Astrocyte of the cerebellum (primary cell): ENCODE results near the gene HDAC4.

Experiments used
- DNase-seq: peaks from one replicate; pipeline ENCODE4 v3.0.0-alpha.2; 2011; ENCODE audit warnings: low read depth
- H3K4me3 ChIP-seq: 2 replicates; pipeline ENCODE4 v1.5.1; 2011; ENCODE audit warnings: mild to moderate bottlenecking, low read depth, low read length, moderate library complexity
- in situ Hi-C: cut with HindIII; loops from 2 replicates; pipeline ENCODE4 v1.10.0; 2017; ENCODE audit warnings: low sequenced_read_pairs
- TF ChIP-seq, protein P1 (sequence below): IDR thresholded peaks from 2 replicates; pipeline ENCODE4 v1.5.1; 2012; ENCODE audit warnings: low read length, low read depth, moderate library complexity, mild to moderate bottlenecking; ENCODE audit errors: missing control alignments

Gene HDAC4

DNA sequence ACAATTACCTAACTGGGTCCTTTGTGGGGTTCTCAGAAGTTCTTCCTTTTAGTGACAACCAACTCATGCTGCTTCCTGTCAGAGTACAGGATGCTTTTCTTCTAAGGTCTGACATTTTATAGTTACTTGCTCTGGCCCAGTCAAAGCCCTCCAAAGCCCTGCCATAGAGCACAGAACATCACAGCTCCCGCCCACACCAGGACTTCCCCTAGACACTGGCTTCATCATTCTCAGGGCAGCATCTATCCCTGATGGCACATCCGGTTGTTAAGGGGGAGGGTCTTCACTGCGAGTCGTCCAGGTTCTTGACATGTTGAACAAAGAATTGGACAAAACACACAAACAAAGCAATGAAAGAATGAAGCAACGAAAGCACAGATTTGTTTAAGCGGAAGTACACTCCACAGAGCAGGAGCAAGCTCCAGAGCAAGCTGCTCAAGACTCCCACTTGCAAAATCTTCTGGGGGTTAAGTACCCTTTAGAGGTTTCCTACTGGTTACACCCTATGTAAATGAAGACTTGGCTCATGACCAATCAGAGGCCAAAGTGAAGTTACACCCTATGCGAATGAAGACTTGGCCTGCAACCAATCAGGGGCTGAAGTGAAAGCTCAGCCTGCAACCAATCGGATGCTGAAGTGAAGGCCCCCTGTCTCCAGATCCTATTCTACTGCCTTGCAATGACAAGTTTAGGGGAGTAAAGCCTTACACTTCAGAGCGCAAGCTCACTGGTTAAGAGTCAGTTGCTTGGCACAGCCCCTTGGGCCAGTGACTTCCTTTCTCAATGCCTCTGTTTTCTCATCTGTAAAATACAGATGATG lies 79.0 kb downstream of the HDAC4 start:
- TF ChIP-seq, protein P1, sequence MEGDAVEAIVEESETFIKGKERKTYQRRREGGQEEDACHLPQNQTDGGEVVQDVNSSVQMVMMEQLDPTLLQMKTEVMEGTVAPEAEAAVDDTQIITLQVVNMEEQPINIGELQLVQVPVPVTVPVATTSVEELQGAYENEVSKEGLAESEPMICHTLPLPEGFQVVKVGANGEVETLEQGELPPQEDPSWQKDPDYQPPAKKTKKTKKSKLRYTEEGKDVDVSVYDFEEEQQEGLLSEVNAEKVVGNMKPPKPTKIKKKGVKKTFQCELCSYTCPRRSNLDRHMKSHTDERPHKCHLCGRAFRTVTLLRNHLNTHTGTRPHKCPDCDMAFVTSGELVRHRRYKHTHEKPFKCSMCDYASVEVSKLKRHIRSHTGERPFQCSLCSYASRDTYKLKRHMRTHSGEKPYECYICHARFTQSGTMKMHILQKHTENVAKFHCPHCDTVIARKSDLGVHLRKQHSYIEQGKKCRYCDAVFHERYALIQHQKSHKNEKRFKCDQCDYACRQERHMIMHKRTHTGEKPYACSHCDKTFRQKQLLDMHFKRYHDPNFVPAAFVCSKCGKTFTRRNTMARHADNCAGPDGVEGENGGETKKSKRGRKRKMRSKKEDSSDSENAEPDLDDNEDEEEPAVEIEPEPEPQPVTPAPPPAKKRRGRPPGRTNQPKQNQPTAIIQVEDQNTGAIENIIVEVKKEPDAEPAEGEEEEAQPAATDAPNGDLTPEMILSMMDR: no peak
- no peak for DNase-seq
- in situ Hi-C loops: no loop called here
- no peak overlapping the region for H3K4me3 ChIP-seq

DNA sequence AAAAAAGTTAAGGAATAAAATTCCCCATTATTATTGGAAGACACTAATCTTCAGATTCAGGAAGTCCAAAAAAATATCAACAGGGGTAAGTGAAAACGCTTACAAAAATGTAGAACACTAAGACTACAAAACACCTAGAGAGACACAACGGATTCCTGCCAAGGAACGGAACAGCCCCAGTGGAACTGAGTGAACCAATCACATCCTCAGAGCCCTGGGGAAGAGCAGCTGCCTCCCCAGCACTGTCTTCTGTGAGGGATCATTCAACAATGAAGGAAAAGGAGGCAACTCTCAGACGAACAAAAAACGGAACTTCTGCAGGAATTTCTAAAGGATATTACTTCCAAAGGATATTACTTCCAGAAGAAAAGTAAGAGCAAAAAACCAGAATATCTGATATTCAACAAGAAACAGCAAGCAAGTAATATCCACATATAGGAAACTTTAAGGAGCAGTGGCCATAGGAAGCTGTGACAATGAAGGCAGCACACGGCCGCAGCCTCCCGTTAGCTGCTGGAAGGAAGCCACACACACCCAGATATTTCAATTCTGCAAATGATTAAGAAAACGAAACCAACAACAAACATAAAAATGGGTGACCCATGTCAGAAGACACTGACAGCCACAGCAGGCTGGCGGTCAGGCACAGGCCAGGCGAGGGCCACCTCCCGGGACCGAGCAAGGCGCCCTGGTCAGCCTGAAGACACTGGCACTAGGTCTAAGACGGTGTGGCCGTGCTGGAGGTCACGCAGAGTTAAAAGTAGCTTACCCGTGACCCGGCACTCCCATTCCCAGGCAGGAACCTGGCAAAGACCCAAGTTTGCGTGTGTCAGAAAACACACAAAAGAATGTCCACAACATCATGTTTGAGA lies 81.8 kb downstream of the HDAC4 start:
- TF ChIP-seq, protein P1: no peak
- no peak for DNase-seq
- peak overlapping the region; percentile 22 for H3K4me3 ChIP-seq
- in situ Hi-C loops: no loop called here

DNA sequence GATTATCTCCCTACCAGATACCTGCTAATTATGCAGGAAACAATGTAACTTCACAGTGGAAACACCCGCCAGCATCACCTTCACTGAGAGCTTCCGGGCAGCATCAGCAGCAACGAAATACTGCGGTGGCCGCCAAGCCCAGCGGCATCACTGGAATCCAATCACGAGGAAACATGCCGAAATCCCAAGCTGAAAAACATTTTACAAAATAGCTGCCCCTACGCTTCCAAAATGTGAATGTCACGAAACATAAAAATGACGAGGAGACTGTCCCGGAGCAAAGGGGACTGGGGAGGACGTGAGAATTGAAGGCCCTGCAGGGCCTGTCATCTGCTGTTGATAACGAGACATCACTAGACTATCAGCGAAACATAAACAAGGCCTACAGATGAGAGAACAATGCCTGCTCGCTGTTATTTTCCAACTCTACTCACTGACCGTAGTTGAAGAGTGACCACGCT lies 82.6 kb downstream of the HDAC4 start:
- TF ChIP-seq, protein P1: no peak
- DNase-seq: no peak
- H3K4me3 ChIP-seq: no peak overlapping the region
- in situ Hi-C loops: no loop called here

DNA sequence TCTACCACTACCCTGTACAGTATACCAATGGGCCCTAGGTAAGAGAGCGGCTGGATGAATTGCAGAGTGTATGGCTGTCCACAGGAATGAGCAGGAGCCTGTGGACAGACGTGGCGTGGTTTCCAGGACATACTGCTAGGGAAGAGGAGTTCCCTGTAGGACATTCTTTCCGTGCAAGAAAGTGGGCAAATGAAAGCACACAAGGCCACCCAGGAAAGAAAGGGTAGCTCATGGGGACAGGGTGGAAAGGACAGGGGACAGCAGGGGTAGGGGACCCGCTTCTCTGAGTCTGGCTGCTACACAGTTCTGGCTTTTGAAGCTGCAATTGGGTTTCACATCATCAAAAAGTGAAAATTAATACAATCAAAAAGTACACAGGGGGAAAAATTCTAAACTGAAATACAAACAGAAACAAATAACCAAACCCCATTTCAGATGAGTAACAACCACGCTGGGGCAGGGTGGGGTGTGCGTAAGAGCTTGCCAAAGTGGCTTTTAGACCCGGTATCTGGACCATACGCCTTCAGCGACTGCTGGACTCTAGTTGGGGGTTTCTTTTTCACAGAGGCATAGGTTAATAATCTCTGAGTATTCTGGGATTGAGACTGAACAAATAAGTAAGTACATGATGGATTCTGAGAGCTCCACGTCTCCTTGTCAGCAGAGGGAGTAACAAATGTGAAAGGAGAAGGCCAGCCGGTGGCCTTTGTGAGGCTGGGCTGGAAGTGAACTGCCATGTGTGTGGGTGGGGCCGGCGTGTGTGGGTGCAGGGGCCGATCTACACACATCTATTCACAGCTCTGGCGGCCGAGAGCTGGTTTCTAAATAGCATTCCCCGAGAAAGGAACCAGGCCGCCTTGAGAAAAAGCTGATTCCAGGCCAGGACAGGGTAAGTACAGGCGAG lies 84.0 kb downstream of the HDAC4 start:
- DNase-seq: no peak
- TF ChIP-seq, protein P1: no peak
- no peak overlapping the region for H3K4me3 ChIP-seq
- in situ Hi-C loops: no loop called here

DNA sequence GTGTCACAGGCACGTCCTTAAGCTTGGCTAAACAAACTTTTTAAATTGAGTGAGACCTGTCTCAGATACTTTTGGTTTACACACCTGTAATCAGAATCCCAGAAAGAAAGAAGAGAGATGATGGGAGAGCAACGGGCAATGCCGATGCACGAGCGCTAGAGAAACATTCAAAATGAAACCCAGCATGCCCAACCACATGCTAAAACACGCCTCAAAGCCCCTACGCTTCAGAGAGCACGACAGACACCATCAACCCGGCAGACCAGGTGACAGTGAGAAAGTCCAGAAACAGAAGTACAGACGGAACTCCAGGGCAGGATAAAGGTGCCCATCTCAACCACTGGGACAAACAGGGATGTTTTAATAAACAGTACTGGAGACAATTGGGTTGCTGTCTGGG lies 85.5 kb downstream of the HDAC4 start:
- TF ChIP-seq, protein P1: no peak
- H3K4me3 ChIP-seq: no peak overlapping the region
- no peak for DNase-seq
- in situ Hi-C loops: no loop called here

DNA sequence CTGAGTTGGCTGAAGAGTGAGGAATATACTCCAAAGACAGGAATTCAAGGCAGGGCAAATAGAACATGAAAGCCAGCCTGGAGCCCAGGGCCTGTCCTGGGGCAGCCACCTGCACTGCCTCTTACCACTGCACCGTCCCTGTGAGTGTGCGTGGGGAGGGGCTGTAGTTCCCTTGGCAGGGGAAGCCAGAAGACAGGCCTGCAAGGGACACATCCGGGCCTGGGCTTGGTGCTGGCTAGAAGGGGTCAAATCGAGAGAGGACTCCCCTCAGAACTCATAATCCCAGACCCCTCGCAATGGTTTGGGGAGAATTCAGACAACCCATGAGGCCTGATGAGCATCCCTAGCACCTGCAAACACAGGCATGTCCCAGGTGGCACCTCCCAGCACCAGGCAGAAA lies 87.0 kb downstream of the HDAC4 start:
- no peak for DNase-seq
- in situ Hi-C loops: no loop called here
- no peak overlapping the region for H3K4me3 ChIP-seq
- TF ChIP-seq, protein P1: no peak
